HG02870 (cell line): Measurements from ENCODE around the gene NOTCH4.

ENCODE experiments used
- ATAC-seq: cut with Tn5 transposase; IDR thresholded peaks from one replicate; pipeline ENCODE4 v1.9.1; 2021; ENCODE audit warnings: mild to moderate bottlenecking, moderate library complexity; ENCODE audit not compliant: unreplicated experiment

Gene NOTCH4

DNA sequence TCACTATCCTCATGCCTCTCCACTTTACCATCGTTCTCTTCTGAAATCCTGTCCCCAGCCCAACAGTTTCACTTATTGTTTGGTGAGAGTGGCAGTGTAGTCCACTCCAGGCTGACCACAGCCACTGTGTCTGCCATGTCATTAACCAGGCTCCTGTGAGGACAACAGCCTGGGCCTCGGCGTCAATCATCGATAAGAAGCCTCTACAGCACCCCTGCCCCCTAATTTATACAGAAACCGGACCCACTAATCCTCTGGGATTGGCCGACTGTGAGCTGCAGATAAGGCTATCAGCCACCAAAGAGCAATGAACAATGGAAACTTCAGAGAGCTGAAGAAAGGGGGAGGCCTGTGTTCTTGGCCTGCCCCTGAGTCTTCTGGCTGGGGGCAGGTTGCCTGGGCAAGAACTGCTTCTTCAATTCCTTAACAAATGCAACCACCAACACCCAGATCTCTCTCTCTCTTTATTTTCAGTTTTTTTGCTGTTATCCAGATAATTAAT is 56.1 kb downstream of the NOTCH4 start:
- ATAC-seq = no peak

DNA sequence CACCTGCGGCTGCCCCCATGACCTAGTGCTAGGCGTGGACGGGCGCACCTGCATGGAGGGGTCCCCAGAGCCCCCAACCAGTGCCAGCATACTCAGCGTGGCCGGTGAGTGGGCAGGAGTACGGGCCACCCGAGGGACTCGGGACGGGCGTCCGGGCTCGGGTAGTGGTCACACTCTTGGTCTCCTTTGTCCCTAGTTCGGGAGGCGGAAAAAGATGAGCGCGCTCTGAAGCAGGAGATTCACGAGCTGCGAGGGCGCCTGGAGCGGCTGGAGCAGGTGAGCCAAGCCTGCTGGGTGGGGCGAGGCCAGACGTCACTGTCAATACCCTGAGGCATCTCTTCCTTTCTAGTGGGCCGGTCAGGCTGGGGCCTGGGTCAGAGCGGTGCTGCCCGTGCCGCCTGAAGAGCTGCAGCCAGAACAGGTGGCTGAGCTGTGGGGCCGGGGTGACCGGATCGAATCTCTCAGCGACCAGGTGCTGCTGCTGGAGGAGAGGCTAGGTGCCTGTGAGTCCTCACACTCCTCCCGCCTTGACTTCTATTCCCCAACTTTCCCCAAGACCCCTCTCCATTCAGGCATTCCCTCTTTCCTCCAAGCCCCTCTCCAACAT is 56.6 kb downstream of the NOTCH4 start:
- ATAC-seq = no peak

DNA sequence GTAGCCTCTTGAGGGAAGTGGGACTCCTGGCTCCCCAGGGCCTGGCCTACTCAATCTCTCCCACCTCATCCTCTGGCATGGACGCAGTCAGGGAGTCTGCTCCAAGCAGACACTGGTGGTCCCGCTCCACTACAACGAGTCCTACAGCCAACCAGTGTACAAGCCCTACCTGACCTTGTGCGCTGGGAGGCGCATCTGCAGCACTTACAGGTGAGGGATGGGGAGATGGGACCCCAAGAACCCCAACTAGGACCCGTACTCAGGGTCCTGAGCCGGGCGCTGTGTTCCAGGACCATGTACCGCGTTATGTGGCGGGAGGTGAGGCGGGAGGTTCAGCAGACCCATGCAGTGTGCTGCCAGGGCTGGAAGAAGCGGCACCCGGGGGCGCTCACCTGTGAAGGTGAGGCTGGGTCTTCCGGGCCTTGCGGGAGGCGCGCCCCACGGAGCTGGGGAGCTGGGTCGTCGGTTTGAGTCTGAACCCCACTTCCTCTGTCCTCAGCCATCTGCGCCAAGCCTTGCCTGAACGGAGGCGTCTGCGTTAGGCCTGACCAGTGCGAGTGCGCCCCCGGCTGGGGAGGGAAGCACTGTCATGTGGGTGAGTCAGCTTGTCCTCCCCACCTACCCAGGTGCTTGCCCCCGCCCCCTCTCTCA is 57.3 kb downstream of the NOTCH4 start:
- ATAC-seq = no peak

DNA sequence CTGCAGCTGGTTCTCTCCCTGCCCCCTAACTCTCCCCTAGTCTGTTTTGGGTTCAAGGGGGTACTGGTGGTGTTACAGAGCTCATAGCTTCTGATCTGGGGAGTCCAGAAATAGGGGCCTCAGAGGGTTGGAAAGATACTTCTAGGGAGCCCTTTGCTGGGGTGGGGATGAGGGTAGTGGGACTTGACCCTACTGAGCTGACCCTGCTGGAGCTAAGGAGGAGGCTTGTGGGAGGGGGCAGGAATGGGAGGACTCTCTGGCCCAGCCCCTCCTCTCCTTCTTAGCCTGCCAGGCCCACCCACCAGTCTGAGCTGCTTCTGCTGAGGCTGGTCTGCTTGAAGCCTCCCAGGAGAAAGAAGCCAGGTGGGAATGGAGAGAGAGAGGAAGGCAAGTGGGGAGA is 59.6 kb downstream of the NOTCH4 start, which contains the start of gene EGFL8:
TSS of gene EGFL8 (plus strand) at position 301 of the 400 bp plus-strand sequence. CDS start 1,571 bp downstream, outside the sequence.
- ATAC-seq = no peak

DNA sequence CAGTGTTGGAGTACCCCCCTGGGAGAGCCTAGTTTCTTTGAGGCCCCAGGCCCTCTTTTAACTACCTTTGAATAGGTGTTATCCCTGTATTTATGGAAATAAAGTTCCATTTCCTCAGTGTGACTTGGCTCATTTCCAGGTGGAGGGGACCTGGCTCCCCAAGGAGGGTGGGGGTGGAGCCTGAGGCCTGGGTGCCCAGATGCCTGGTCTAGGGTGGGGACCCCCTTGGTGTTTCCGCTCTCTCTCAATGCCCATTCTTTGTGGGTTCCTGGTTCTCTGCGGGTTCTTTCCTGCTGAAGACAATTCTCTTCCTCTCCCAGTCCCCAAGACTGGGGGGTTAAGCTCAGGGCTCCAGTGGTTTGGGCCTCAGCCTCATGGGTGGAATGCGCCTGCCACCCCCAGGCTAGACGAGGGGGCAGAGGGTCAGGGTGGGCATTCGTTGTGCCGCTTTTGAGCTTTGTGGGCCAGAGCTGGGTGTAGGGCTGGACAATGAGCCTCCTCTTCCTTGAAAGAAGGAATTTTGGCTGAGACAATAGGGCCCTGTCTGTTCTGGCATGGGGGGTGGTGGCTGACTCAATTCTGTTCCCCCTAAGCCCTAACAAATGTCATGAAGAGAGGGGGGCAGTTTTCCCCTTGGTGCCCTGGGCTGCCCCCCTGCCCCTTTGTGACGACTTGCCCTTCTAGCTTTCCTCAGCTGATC is 60.2 kb downstream of the NOTCH4 start:
- no peak for ATAC-seq

DNA sequence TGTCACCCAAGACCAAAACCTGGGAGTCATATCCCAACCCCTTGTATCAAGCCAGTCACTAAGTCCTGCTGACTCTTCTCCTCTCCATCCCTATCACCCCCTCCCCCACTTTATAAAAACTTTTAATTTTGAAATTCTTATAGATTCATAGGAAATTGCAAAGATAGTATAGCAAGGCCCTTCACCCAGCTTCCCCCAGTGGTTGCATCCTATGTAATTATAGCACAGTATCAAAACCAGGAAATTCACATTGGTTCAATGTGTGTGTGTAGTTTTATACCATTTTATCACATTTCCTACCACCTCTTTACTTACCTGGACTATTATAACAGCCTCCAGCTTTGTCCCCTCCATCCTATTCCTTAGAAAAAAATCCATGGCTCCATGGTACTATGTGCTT is 65.8 kb downstream of the NOTCH4 start:
- no peak for ATAC-seq

DNA sequence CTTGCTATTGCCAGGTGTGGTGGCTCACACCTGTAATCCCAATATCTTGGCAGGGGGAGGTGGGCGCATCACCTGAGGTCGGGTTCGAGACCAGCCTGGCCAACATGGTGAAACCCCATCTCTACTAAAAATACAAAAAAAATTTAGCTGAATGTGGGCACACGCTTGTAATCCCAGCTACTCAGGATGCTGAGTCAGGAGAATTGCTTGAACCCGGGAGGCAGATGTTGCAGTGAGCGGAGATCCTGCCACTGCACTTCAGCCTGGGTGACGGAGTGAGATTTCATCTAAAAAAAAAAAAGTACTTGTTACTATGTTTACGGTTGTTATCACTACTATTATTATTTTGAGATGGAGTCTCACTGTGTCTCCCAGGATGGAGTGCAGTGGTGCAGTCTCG is 67.0 kb downstream of the NOTCH4 start:
- no peak for ATAC-seq

DNA sequence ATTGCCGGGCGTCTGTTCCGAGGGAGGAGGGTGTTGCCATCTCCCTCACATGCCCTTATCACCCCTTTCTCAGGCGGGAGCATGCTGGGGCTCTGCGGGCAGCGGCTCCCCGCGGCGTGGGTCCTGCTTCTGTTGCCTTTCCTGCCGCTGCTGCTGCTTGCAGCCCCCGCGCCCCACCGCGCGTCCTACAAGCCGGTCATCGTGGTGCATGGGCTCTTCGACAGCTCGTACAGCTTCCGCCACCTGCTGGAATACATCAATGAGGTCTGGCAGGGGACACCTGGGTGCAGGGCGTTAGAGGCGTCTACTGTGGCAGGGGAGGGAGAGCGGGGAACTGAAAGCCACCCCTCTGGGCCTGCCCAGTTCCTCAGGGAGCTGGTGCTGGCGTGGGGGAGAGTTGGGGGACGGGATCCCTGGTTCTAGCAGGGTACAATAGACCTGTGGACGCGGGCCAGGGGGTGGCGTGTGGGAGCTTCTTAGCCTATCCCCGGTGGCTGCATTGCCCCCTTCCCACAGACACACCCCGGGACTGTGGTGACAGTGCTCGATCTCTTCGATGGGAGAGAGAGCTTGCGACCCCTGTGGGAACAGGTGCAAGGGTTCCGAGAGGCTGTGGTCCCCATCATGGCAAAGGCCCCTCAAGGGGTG is 69.2 kb downstream of the NOTCH4 start:
- ATAC-seq = no peak

DNA sequence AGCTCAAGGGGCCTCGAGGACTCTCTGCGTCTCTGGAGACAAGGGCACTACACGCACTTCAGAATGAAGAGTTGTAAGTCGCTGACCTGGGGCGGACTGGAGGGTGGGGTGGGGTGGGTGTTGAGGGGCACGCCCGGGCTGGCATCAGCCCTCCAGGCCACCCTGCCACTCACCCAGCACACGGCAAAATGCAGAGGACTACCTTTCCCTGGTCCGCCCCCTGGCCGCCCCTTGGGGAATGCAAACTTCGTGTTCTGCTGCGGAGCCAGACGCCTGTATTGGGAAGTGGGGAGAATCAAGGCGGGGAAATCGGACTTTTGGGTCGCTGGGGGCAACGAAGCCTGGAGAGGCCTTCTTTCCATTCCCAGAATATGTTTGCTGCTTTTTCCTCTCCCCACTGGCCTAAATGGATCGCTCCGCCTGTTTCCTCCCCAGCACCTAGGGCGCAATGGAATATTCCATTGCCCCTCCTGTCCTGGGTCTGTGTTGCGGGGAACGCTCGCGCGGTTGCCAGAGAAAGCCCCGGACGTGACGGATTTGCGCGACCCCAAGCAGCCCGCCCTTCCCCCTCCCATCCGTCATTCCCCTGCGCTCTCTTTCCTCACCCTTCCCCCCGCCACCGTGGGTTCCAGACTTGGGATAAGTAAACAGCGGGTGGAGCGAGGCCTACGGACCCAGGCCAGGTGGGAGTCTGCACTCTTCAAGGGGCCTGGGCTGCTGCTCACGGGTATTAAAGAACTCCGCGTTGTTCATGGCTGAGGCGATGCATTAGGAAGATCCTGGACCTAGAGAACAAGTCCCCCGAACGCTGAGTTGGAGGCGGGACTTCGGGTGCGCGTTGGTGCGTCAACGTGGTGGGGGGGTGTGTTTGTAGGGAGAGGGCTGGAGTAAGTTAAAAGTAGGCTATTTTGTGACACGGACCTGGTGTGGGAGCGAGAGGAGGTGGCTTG is 70.0 kb downstream of the NOTCH4 start, which contains the start of gene PPT2:
TSS of gene PPT2 (plus strand) at position 578 of the 950 bp plus-strand sequence. CDS start 454 bp downstream, outside the sequence.
- ATAC-seq = no peak

DNA sequence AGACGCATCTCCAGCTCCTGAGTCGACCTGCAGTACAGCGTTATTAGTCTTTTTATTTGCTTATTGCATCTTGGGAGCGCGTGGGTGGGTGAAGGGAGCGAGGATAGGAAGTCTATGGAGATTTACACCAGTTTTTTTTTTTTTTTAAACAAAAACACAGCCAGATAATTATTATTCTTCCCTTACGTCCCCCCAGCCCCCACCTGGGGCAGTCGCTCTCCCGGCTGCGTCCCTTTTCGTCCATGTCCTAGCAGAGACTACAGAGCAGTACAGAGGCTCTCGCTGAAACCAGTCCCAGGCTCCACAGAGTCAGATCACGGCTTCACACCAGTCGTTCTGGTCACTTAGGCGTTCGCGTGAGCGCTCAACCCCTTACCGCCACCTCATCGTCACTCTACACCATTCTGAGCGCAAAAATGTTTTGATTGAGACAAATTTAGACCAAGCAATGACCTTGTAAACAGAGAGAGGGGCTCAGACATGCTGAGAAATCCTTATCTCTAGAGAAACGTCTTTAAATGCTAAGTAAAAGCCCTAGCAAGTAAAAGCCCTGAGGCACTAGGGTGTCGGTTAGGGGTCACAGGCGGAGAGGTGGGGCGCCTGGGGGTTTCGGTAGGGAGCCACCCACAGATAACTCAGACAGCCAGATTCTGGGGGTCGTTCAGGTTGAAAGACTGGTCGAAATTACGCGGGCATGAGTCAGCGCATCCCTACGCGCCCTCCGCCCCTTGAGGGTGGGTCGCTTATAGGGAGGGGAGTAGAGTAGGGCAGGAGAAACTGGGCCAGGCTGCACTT is 70.9 kb downstream of the NOTCH4 start:
- ATAC-seq = no peak

DNA sequence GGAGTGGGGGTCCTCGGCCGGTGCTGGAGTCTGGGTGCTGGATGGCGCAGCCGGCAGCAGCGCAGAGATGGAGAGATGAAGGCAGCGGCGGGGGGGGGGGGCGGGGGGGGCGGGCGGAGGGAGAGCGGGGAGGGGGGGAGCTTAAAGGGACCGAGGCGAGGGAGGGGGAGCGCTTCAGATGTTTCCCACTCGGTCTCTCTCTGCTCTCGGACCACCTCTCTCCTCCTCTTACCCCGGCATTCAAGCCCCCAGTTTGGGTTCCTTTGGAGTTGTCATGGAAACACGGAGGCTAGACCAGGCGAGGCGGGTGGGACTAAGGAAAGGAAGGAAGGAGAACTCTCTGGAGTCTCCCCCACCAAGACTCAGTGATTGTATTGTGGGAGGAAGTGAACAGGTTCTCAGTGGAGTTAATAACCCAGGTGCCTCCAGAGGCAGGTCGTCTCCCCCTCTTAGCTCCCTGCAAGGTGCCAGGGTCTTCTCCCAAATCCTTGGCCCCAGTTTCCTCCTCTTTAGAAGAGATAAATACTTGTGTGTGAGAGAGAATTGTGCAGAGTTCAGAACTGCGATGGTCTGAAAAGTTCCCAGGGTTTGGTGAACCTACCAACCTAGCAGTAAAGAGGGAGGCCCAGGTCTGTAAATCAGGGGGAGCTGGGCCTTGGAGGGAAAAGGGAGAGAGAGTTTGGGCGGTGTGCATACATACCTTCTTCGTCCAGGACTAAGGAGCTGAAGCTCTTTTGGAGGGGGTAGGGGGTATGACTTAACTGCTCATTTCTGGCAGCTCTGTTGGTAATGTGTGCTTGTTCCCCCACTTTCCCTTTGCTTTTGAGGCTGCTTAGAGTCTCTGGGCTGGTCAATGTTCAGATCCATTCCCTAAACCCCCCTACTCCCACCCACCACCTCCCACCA is 71.8 kb downstream of the NOTCH4 start, which contains the start of gene PRRT1:
TSS of gene PRRT1 (minus strand) at position 77 of the 906 bp plus-strand sequence. CDS start 112 bp downstream, outside the sequence.
- ATAC-seq = no peak

DNA sequence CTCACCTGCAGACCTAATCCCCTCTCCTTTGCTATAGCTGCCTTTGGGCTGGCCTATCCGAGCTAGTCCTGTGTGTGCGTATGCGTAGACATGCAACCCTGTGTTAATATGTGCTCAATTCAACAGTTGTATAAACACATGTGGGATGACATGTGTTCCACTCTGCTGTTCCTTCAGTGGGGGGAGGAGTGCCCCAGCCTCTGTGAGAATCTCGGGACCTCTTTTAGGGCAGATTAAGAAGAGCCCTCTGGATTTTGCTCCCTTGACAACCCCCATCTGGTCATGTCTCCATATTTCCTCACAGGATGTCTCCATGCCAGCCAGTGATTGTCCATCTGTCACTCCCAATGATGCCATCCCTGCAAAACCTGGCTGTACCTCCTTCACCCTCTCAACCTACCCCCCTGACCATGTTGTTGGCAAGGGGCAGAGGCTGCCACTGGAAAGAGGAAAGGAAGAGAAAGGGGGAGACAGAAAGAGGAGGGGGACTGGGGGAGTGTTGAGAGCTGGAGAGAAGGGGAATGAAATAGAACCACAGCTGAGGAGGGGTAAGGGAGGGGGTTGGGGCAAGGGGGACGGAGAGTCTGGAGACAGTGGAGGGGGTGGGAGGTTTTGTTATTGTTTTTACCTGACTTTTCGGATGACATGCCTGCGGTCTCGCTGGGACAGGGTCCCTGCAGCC is 72.5 kb downstream of the NOTCH4 start:
- ATAC-seq = no peak

DNA sequence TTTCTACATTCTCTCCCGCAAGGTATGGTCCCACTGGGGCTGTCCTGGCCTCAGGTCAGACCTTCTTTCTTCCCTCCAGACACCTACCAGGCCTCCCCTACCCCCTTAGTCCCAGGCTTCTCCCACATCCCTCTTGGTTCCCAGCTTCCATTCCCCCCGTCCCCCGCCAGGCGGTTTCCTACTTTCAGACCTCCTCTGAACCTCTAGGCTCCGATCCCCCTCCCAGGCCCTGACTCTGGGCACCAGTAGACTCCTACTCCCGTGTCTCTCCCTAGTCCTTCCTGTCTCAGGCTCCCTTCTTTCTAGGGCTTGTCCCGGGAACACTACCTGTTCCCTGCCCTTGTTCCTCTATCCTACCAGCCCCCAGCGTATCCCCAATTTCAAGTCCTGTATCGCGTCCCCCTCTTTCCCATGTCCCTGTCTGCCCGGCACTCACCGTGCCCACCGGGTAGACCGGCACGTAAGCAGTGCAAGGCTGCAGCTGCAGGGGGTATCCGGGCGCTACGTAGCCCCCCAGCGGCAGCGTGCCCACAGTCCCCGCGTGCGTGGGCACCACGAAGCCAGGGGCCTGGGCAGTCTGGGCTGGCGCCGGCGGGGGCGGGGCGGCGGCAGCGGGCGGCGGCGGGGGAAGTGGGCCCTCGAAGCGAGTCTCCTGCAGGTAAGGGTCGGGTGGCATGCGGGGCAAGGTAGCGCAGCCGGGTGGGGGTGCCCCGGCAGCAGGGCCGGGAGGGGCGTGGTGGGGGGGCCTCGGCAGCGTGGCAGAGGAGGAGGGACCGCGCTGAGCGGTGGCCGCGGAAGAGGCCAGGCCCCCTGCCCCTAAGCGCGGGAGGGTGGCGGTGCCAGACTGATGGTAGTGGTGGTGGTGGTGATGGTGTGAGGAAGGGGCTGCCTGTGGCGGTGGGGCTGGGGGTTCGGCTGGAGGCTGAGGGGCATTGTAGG is 73.7 kb downstream of the NOTCH4 start:
- ATAC-seq = no peak

DNA sequence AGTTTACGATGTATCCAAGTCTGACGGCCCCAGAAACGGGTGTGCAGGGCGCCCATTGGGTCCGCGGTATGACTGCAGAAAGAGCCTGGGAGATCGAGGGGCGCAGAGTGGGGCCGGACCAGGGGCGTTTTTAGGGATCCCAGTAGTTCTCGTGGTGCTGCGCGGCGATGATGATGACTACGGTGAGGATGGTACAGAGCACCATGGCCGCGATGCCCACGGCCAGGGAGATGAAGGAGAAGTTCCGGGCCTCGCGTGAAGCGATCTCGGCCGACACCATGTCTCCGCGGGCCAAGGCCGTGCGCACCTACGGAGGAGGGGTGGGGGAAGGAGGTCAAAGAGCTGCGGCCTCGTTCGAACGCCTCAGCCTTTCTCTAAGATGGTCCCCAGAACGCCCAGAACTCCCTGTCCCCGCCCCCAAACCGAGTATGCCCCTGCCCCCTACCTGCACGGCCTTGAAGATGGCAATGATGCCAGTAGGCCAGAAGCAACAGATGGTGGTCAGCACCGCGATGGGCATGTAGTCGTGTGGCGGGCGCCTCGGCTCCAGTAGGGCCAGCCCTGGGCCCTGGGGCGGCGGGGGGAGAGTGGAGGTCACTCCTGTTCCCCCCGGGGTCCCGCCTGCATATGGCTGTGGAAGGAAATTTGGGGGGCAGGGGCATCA is 74.6 kb downstream of the NOTCH4 start:
- ATAC-seq = no peak

DNA sequence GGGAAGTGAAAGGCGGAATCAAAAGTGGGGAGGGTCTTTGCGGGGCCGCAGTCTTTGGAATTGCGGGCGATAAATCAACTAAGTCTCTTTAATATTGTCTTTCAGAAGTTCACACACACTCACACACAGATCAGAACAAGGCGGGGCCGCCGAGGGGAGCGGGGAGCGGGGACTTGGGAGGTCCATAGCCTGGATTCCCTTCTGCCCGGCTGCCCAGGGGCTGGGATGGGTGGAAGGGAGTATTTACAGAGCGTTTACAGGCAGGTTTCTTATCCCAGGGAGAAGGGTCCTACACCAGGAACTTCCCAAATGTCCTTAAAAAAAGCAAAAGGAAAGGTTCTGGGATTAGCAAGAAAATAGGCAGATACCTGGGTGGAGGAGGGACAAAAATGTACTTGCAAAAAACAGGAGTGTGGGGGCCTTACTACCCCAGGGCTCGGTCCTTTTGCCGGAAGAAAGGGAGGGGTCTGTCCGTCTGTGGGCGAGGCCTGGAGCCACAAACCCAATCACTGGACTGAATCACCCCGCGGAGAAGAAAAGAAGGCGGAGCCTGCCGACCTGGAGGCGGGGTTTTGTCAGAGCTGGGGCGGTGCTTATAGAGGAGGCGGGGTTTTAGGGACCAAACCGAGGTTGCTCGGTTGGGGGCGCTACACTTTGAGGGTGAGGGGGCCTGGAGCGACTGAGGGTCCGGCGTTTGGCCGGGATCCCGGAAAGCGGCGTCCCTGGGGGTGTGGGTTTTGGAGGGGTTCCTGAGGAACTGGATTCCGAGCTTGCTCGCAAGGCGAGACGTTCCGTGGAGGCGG is 75.4 kb downstream of the NOTCH4 start:
- ATAC-seq = no peak
